ENCODE data around the gene FAM236D.
"Not testable (repeated sequence)": the region's sequence is repeated elsewhere in the genome, so short reads cannot be mapped to it uniquely, and the experiment has no call there.

The FAM236D gene

DNA sequence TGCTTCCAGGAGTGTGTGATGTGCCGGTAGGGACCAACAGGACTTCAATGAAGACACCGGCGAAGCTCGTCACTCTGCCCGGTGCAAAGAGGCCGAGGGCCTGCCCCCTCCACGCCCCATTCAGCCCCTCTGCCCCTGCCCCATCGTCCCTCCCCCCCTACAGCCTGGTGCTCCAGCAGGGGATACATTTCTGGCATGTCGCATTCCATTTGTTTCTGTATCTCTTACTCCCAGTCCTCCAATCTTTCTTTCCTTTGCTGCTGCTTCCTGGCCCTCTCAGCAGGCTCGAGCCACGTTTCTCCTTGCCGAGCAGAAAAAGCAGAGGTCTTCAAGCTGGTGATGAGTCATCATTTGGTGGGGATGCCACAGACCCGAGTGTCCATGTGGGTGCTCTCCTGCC, at the start of gene FAM236D:
Gene FAM236D (minus strand): TSS at position 101 of the 400 bp plus-strand sequence. CDS start 100 bp downstream, at position 1.
- H3K4me1 ChIP-seq (ENCODE audit: control insufficient read depth, insufficient read depth, low read length); H3K9ac ChIP-seq (ENCODE audit: low read length in 2 of 2); H3K27ac ChIP-seq (ENCODE audit: low read length); H3K27me3 ChIP-seq (ENCODE audit: control insufficient read depth in 1 of 2, insufficient read depth in 2 of 2, low read length in 2 of 2); H3K36me3 ChIP-seq (ENCODE audit: control insufficient read depth in 2 of 2, insufficient read depth in 2 of 2, low read length in 2 of 2); H3K4me3 ChIP-seq (ENCODE audit: low read length in 2 of 2); H3K9me3 ChIP-seq (ENCODE audit: control insufficient read depth in 2 of 2, low read length in 2 of 2): not testable (repeated sequence)

GRCh38 chrX:72837532-72837931, 29.5 kb upstream of the FAM236D start:
- not testable (repeated sequence) for H3K4me3 ChIP-seq (ENCODE audit: low read length in 2 of 2); H3K9ac ChIP-seq (ENCODE audit: low read length in 2 of 2); H3K27me3 ChIP-seq (ENCODE audit: control insufficient read depth in 1 of 2, insufficient read depth in 2 of 2, low read length in 2 of 2); H3K4me1 ChIP-seq (ENCODE audit: control insufficient read depth, insufficient read depth, low read length); H3K36me3 ChIP-seq (ENCODE audit: control insufficient read depth in 2 of 2, insufficient read depth in 2 of 2, low read length in 2 of 2); H3K9me3 ChIP-seq (ENCODE audit: control insufficient read depth in 2 of 2, low read length in 2 of 2); H3K27ac ChIP-seq (ENCODE audit: low read length)

- H3K27me3 ChIP-seq (ENCODE audit: control insufficient read depth in 1 of 2, insufficient read depth in 2 of 2, low read length in 2 of 2); H3K9me3 ChIP-seq (ENCODE audit: control insufficient read depth in 2 of 2, low read length in 2 of 2); H3K36me3 ChIP-seq (ENCODE audit: control insufficient read depth in 2 of 2, insufficient read depth in 2 of 2, low read length in 2 of 2); H3K9ac ChIP-seq (ENCODE audit: low read length in 2 of 2); H3K4me1 ChIP-seq (ENCODE audit: control insufficient read depth, insufficient read depth, low read length); H3K4me3 ChIP-seq (ENCODE audit: low read length in 2 of 2); H3K27ac ChIP-seq (ENCODE audit: low read length): not testable (repeated sequence)
Measured at GRCh38 chrX:72830701-72831100, 22.7 kb upstream of the FAM236D start.

DNA sequence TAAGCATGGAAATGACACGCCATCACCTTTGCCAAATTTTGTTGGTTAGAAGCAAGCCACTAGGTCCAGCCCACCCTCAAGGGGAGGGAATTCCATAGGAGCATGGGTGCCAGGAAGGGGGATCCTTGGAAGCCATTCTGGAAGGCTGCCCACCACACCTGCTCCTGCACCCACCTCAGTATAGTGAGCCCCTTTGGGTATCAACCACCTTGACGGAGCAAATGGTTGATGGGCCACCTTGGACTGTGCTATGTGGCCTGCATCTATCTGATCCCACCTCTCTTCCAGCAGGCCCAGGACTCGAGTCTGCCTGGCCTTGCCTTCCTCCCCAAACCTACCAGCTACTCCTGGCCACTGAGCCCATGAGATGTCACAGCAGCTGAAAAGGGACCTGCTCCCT, 17.6 kb downstream of the FAM236D start:
- H3K27ac ChIP-seq (ENCODE audit: low read length); H3K9me3 ChIP-seq (ENCODE audit: control insufficient read depth in 2 of 2, low read length in 2 of 2); H3K27me3 ChIP-seq (ENCODE audit: control insufficient read depth in 1 of 2, insufficient read depth in 2 of 2, low read length in 2 of 2); H3K9ac ChIP-seq (ENCODE audit: low read length in 2 of 2); H3K4me3 ChIP-seq (ENCODE audit: low read length in 2 of 2); H3K36me3 ChIP-seq (ENCODE audit: control insufficient read depth in 2 of 2, insufficient read depth in 2 of 2, low read length in 2 of 2); H3K4me1 ChIP-seq (ENCODE audit: control insufficient read depth, insufficient read depth, low read length): not testable (repeated sequence)

DNA sequence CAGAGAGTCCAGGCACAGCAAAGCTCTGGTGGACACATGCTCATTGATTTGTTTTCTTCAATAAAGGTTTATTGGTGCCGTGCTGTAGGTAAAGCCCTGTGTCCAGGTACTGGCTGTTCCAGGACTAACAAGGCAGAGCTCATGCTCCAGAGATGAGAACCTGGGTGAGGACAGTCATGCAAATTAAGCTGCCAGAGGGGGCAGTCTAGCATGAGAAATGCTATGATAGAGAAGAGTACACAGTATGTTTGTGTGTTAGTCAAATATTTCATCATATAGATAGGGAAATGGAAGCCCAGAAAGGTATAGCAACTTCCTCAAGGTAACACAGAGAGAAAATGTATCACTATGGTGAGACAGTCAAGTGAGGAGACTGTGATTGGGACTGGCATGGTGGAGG, 19.9 kb downstream of the FAM236D start:
- not testable (repeated sequence) for H3K9ac ChIP-seq (ENCODE audit: low read length in 2 of 2); H3K4me3 ChIP-seq (ENCODE audit: low read length in 2 of 2); H3K9me3 ChIP-seq (ENCODE audit: control insufficient read depth in 2 of 2, low read length in 2 of 2); H3K27ac ChIP-seq (ENCODE audit: low read length); H3K4me1 ChIP-seq (ENCODE audit: control insufficient read depth, insufficient read depth, low read length); H3K36me3 ChIP-seq (ENCODE audit: control insufficient read depth in 2 of 2, insufficient read depth in 2 of 2, low read length in 2 of 2); H3K27me3 ChIP-seq (ENCODE audit: control insufficient read depth in 1 of 2, insufficient read depth in 2 of 2, low read length in 2 of 2)

DNA sequence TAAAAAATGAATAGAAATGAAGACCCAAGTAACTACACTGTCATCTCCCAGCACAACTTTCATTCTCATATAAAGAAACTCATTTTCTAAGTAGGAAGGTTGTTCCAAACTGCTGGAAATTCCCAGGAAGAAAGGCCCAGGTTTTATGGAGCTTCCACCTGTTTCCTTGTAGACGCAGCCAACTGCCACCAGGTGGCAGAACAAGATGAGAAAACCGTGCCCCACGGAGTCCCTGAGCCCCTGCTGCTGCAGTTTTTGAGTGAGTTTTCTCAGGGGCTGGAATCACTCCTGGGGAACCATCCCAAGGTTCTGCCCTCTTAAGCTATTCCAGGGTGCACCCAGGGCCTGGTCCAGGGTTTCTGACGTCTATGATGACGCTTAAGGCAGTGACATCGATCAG, 24.0 kb downstream of the FAM236D start:
- H3K27ac ChIP-seq (ENCODE audit: low read length); H3K4me1 ChIP-seq (ENCODE audit: control insufficient read depth, insufficient read depth, low read length); H3K27me3 ChIP-seq (ENCODE audit: control insufficient read depth in 1 of 2, insufficient read depth in 2 of 2, low read length in 2 of 2); H3K9ac ChIP-seq (ENCODE audit: low read length in 2 of 2); H3K36me3 ChIP-seq (ENCODE audit: control insufficient read depth in 2 of 2, insufficient read depth in 2 of 2, low read length in 2 of 2); H3K9me3 ChIP-seq (ENCODE audit: control insufficient read depth in 2 of 2, low read length in 2 of 2); H3K4me3 ChIP-seq (ENCODE audit: low read length in 2 of 2): not testable (repeated sequence)

GRCh38 chrX:72783365-72783936, 24.6 kb downstream of the FAM236D start:
- H3K4me3 ChIP-seq (ENCODE audit: low read length in 2 of 2); H3K9me3 ChIP-seq (ENCODE audit: control insufficient read depth in 2 of 2, low read length in 2 of 2); H3K27ac ChIP-seq (ENCODE audit: low read length); H3K9ac ChIP-seq (ENCODE audit: low read length in 2 of 2); H3K4me1 ChIP-seq (ENCODE audit: control insufficient read depth, insufficient read depth, low read length); H3K36me3 ChIP-seq (ENCODE audit: control insufficient read depth in 2 of 2, insufficient read depth in 2 of 2, low read length in 2 of 2); H3K27me3 ChIP-seq (ENCODE audit: control insufficient read depth in 1 of 2, insufficient read depth in 2 of 2, low read length in 2 of 2): not testable (repeated sequence)

GRCh38 chrX:72782560-72782959, 25.4 kb downstream of the FAM236D start, which contains the start of gene FAM236B:
TSS of gene FAM236B (minus strand) at chrX:72782660. CDS start at chrX:72782560, 100 bp downstream.
- not testable (repeated sequence) for H3K27ac ChIP-seq (ENCODE audit: low read length); H3K9ac ChIP-seq (ENCODE audit: low read length in 2 of 2); H3K36me3 ChIP-seq (ENCODE audit: control insufficient read depth in 2 of 2, insufficient read depth in 2 of 2, low read length in 2 of 2); H3K4me1 ChIP-seq (ENCODE audit: control insufficient read depth, insufficient read depth, low read length); H3K9me3 ChIP-seq (ENCODE audit: control insufficient read depth in 2 of 2, low read length in 2 of 2); H3K27me3 ChIP-seq (ENCODE audit: control insufficient read depth in 1 of 2, insufficient read depth in 2 of 2, low read length in 2 of 2); H3K4me3 ChIP-seq (ENCODE audit: low read length in 2 of 2)

GRCh38 chrX:72778146-72778545, 29.9 kb downstream of the FAM236D start:
- H3K4me1 ChIP-seq (ENCODE audit: control insufficient read depth, insufficient read depth, low read length); H3K27ac ChIP-seq (ENCODE audit: low read length); H3K4me3 ChIP-seq (ENCODE audit: low read length in 2 of 2); H3K27me3 ChIP-seq (ENCODE audit: control insufficient read depth in 1 of 2, insufficient read depth in 2 of 2, low read length in 2 of 2); H3K9me3 ChIP-seq (ENCODE audit: control insufficient read depth in 2 of 2, low read length in 2 of 2); H3K36me3 ChIP-seq (ENCODE audit: control insufficient read depth in 2 of 2, insufficient read depth in 2 of 2, low read length in 2 of 2); H3K9ac ChIP-seq (ENCODE audit: low read length in 2 of 2): not testable (repeated sequence)

GRCh38 chrX:72777467-72777790, 30.6 kb downstream of the FAM236D start:
- H3K9me3 ChIP-seq (ENCODE audit: control insufficient read depth in 2 of 2, low read length in 2 of 2); H3K27me3 ChIP-seq (ENCODE audit: control insufficient read depth in 1 of 2, insufficient read depth in 2 of 2, low read length in 2 of 2); H3K9ac ChIP-seq (ENCODE audit: low read length in 2 of 2); H3K4me3 ChIP-seq (ENCODE audit: low read length in 2 of 2); H3K27ac ChIP-seq (ENCODE audit: low read length); H3K36me3 ChIP-seq (ENCODE audit: control insufficient read depth in 2 of 2, insufficient read depth in 2 of 2, low read length in 2 of 2); H3K4me1 ChIP-seq (ENCODE audit: control insufficient read depth, insufficient read depth, low read length): not testable (repeated sequence)

GRCh38 chrX:72776653-72777466, 31.1 kb downstream of the FAM236D start, which contains the start of gene DMRTC1B:
TSS of gene DMRTC1B (plus strand) at chrX:72776890. CDS start at chrX:72845136, 68,246 bp downstream.
- H3K9me3 ChIP-seq (ENCODE audit: control insufficient read depth in 2 of 2, low read length in 2 of 2); H3K4me3 ChIP-seq (ENCODE audit: low read length in 2 of 2); H3K36me3 ChIP-seq (ENCODE audit: control insufficient read depth in 2 of 2, insufficient read depth in 2 of 2, low read length in 2 of 2); H3K27me3 ChIP-seq (ENCODE audit: control insufficient read depth in 1 of 2, insufficient read depth in 2 of 2, low read length in 2 of 2); H3K9ac ChIP-seq (ENCODE audit: low read length in 2 of 2); H3K27ac ChIP-seq (ENCODE audit: low read length); H3K4me1 ChIP-seq (ENCODE audit: control insufficient read depth, insufficient read depth, low read length): not testable (repeated sequence)
